ENCODE data around the gene PYHIN1.

The PYHIN1 gene

DNA sequence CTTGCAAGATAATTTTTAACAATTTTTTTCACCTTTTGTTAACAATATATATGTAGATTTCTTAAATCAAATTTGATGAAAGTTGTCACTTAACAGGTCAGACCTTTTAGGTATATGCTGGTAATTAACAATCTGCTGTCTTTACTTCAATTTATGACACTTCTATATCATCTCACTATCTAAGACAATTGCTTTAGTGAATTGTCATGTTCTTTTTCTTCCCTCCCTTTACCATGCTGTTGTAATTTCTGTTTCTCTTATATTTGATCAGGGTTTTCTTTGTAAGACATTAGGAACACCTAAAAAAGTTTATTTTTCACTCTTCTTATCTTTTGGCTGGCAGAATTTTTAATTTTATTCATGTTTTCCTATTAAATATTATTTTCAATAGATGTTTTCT, 80.4 kb downstream of the PYHIN1 start:
- H3K9ac ChIP-seq (ENCODE audit: low read depth, low read length, poor library complexity, severe bottlenecking): peak overlapping the region; percentile 99
- H3K9me2 ChIP-seq (replicated peaks; ENCODE audit: low read depth, low read length): no peaks in the 10 kb centered on the region
- TF ChIP-seq EZH2phosphoT487 (IDR thresholded peaks at IDR 0.05; ENCODE audit: borderline replicate concordance) (no peak), CTCF (conservative IDR thresholded peaks at IDR 0.05; ENCODE audit: low read length) (no peak)
- H3K9me3 ChIP-seq (ENCODE audit: insufficient read depth, low read depth, low read length): no peaks in the 10 kb centered on the region
- H2AFZ ChIP-seq (ENCODE audit: low read length): no peak overlapping the region
- peaks cover 58% of the 10 kb centered on the region for H3K4me1 ChIP-seq (ENCODE audit: insufficient read depth, low read length, poor library complexity, severe bottlenecking)
- peaks cover 71% of the 10 kb centered on the region for H3K79me2 ChIP-seq (ENCODE audit: insufficient read depth, low read length)
- H3K4me2 ChIP-seq (ENCODE audit: low read depth, low read length, poor library complexity, severe bottlenecking): peak overlapping the region; percentile 88
- H3K4me3 ChIP-seq (ENCODE audit: low read length, poor library complexity, severe bottlenecking): peak overlapping the region; percentile 93
- peaks cover 49% of the 10 kb centered on the region for H4K20me1 ChIP-seq (ENCODE audit: insufficient read depth, low read length, poor library complexity, severe bottlenecking)
- H3K36me3 ChIP-seq (ENCODE audit: insufficient read depth, low read length): peaks cover 19% of the 10 kb centered on the region
- peaks cover 12% of the 10 kb centered on the region; the same call in 1 of the 2 replicates for H3F3A ChIP-seq (ENCODE audit: low read depth)
- peaks cover 5% of the 10 kb centered on the region for H3K27me3 ChIP-seq (ENCODE audit: insufficient read depth, low read length, poor library complexity, severe bottlenecking)

GRCh38 chr1:159012495-159012894, 81.1 kb downstream of the PYHIN1 start:
- Histone ChIP-seq H3K4me3 (ENCODE audit: low read length, poor library complexity, severe bottlenecking) (peak overlapping the region; percentile 93), H3K9ac (ENCODE audit: low read depth, low read length, poor library complexity, severe bottlenecking) (peak overlapping the region; percentile 99)

GRCh38 chr1:159014003-159014571, 82.7 kb downstream of the PYHIN1 start:
- Histone ChIP-seq H3F3A (ENCODE audit: low read depth) (peaks cover 9% of the 10 kb centered on the region; the same call in 1 of the 2 replicates), H3K27me3 (ENCODE audit: insufficient read depth, low read length, poor library complexity, severe bottlenecking) (peaks cover 5% of the 10 kb centered on the region), H3K36me3 (ENCODE audit: insufficient read depth, low read length) (peaks cover 38% of the 10 kb centered on the region), H3K4me2 (ENCODE audit: low read depth, low read length, poor library complexity, severe bottlenecking) (peak overlapping the region; percentile 88), H2AFZ (ENCODE audit: low read length) (no peak overlapping the region), H3K4me3 (ENCODE audit: low read length, poor library complexity, severe bottlenecking) (peak overlapping the region; percentile 93), H3K4me1 (ENCODE audit: insufficient read depth, low read length, poor library complexity, severe bottlenecking) (peaks cover 52% of the 10 kb centered on the region), H3K9me3 (ENCODE audit: insufficient read depth, low read depth, low read length) (no peaks in the 10 kb centered on the region), H3K79me2 (ENCODE audit: insufficient read depth, low read length) (peaks cover 92% of the 10 kb centered on the region), H4K20me1 (ENCODE audit: insufficient read depth, low read length, poor library complexity, severe bottlenecking) (peaks cover 69% of the 10 kb centered on the region), H3K9me2 (replicated peaks; ENCODE audit: low read depth, low read length) (no peaks in the 10 kb centered on the region), H3K9ac (ENCODE audit: low read depth, low read length, poor library complexity, severe bottlenecking) (peak overlapping the region; percentile 99)
- TF ChIP-seq EZH2phosphoT487 (IDR thresholded peaks at IDR 0.05; ENCODE audit: borderline replicate concordance) (no peak), CTCF (conservative IDR thresholded peaks at IDR 0.05; ENCODE audit: low read length) (no peak)

More at GRCh38 chr1:159012495-159012894, 81.1 kb downstream of the PYHIN1 start:
- Histone ChIP-seq H3K4me1 (ENCODE audit: insufficient read depth, low read length, poor library complexity, severe bottlenecking) (peaks cover 55% of the 10 kb centered on the region), H3F3A (ENCODE audit: low read depth) (peaks cover 12% of the 10 kb centered on the region; the same call in 1 of the 2 replicates), H3K9me2 (replicated peaks; ENCODE audit: low read depth, low read length) (no peaks in the 10 kb centered on the region), H2AFZ (ENCODE audit: low read length) (no peak overlapping the region), H3K9me3 (ENCODE audit: insufficient read depth, low read depth, low read length) (no peaks in the 10 kb centered on the region), H3K36me3 (ENCODE audit: insufficient read depth, low read length) (peaks cover 24% of the 10 kb centered on the region), H3K4me2 (ENCODE audit: low read depth, low read length, poor library complexity, severe bottlenecking) (peak overlapping the region; percentile 88), H3K27me3 (ENCODE audit: insufficient read depth, low read length, poor library complexity, severe bottlenecking) (peaks cover 5% of the 10 kb centered on the region), H4K20me1 (ENCODE audit: insufficient read depth, low read length, poor library complexity, severe bottlenecking) (peaks cover 55% of the 10 kb centered on the region), H3K79me2 (ENCODE audit: insufficient read depth, low read length) (peaks cover 76% of the 10 kb centered on the region)
- TF ChIP-seq CTCF (conservative IDR thresholded peaks at IDR 0.05; ENCODE audit: low read length): no peak
- no peak for TF ChIP-seq EZH2phosphoT487 (IDR thresholded peaks at IDR 0.05; ENCODE audit: borderline replicate concordance)

All from Loucy (cell line).